Heart left ventricle (tissue), 13 donors: ENCODE data around the gene PDE1A.

Source experiments
- CTCF ChIP-seq, 12 donors: fragments of 200-600 bp; sonication (generic) in 4 of 12; IDR thresholded peaks; one replicate each; pipeline versions ENCODE4 v1.5.0 to v1.8.0; 2018 to 2022; ENCODE audit warnings: antibody characterized with exemption in 12 of 12, mild to moderate bottlenecking in 5 of 12
- POLR2A ChIP-seq, 2 donors: fragments of 450-650 bp; IDR thresholded peaks; one replicate each; pipeline ENCODE4 v1.6.1; 2017; ENCODE audit warnings: antibody characterized with exemption in 2 of 2, mild to moderate bottlenecking in 2 of 2, moderate library complexity in 2 of 2
- donor health status: ischemic (EF 13 %, LVEDD 7.1; RV severe dilation, severe dysfunction).
- donor health status: DM: no; HTN: yes; CAD: no.
- donor health status: DM: no; HTN: no; CAD: no.
- donor health status: ischemic (EF 25% LVEDD 6.9; RV normal size, moderate dysfunction).
- donor health status: ischemic (EF 25% LVEDD 5.7; RV mildly dilated, moderate dysfunction).
- donor health status: ischemic (EF 35%, LVEDD 5.7; RV mildly dilated, moderate dysfunction).
- donor health status: nonischemic (EF 11% LVEDD 7.7; RV severe dilation, severe dysfunction).
- donor health status: DM: yes; HTN: yes; CAD: no.
- donor health status: PGD.
- donor health status: ischemic (EF 29% LVEDD 5.4; RV normal size, mild dysfunction).
- donor health status: nonischemic (EF 23%, LVEDD 6.1; RV moderate dilation, normal function).

DNA sequence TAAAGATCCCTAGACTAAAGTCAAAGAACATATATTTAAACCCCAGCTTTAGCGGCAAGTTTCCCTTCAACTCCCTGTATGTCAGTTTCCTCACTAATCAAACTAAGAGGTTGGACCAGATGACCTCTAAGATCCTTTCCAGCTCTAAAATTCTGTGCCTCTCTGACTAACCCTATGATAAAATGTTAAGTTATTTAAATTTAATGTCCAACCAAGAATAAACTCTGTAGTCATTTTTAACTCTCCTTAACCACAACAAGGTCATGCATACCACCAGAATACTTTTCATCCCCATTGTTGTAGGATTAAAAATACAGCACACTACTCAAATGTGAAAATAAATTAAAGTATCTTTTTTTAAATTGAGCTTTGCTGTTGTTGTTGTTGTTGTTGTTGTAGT lies 5.2 kb upstream of the PDE1A start:
- TF ChIP-seq CTCF (IDR thresholded peaks at IDR 0.05) (no peak), POLR2A (IDR thresholded peaks at IDR 0.05) (no peak)
